GM18870 (cell line): ENCODE measurements around the gene SPTBN4.
"Not testable (repeated sequence)": the region's sequence is repeated elsewhere in the genome, so short reads cannot be mapped to it uniquely, and the experiment has no call there.

ENCODE experiments used
- ATAC-seq: cut with Tn5 transposase; IDR thresholded peaks from one replicate; pipeline ENCODE4 v1.9.1; 2021; ENCODE audit warnings: moderate library complexity; ENCODE audit not compliant: unreplicated experiment

Gene SPTBN4

DNA sequence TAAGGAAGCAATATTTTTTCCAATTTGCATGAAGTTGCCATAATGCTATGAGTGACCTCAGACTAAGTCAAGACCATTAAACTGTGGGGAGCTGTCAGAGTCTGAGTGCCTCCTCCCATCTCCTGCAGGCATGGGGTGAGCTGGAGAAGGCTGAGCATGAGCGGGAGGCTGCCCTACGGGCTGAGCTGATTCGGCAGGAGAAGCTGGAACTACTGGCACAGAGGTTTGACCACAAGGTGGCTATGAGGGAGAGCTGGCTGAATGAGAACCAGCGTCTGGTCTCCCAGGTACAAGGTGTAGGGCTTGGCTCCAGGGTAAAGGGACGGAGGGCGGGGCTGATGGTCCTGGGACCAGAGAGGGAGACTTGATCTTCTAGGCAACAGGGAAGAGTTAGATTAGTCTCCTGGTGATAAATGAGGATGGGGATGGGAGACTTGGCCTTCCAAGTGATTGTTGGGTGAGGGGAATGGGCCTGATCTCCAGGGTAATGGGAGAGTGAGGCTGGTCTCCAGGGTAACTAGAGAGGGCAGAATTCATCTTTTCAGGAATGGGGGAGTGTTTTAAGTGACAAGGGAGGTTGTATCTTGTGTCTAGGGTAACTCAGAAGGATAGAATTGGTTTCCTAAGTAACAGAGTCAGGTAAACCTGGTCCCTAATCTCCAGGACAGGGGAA is 36.0 kb downstream of the SPTBN4 start:
- no peak for ATAC-seq

DNA sequence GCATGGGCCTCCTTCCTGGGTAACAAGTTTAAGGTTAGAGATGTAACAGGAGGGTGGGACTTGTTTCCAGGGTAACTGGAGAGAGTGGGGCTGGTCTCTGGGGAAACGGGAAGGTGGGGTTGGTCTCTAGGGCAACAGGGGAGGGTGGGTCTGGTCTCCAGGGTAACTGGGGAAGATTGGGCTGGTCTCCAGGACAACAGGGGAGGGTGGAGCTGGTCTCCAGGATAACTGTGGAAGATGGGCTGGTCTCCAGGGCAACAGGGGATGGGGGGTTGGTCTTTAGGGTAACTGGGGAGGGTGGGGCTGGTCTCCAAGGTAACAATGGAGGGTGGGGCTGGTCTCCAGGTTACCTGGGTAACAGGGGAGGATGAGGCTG is 36.5 kb downstream of the SPTBN4 start:
- no peak for ATAC-seq

DNA sequence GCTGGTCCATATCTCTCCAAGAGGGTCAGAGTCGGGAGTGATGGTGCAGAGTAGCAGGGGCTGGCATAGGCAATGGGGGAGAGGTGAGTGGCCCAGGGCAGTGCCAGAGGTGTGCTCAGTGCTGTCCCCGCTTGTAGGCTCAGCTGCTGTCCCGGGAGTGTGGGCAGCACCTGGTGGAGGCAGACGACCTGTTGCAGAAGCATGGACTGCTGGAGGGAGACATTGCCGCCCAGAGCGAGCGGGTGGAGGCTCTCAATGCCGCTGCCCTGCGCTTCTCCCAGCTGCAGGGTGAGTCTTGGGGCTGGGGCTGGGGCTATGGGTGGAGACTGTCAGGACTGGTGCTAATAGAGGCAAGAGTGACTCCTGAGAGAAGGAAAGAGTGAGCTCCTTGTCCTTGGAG is 39.3 kb downstream of the SPTBN4 start:
- ATAC-seq, result no peak

DNA sequence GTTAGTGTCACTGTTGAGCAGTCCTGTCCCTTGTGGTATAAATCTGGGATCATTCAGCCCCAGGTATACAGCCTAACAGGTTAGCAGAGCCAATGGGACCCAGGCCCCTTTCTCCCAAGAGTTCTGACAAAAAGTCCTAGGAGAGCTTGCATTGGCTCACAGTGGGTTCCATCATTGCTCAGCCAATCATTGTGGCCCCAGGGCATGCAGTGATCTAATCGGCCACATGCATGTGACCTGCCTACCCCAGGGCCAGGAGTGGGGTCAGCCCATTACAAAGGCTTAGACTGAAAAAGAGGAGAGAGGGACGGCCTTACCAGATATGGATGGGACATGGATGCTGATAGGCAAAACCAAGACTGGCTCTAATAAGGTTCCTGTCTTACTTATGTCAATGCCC is 41.1 kb downstream of the SPTBN4 start:
- no peak for ATAC-seq

DNA sequence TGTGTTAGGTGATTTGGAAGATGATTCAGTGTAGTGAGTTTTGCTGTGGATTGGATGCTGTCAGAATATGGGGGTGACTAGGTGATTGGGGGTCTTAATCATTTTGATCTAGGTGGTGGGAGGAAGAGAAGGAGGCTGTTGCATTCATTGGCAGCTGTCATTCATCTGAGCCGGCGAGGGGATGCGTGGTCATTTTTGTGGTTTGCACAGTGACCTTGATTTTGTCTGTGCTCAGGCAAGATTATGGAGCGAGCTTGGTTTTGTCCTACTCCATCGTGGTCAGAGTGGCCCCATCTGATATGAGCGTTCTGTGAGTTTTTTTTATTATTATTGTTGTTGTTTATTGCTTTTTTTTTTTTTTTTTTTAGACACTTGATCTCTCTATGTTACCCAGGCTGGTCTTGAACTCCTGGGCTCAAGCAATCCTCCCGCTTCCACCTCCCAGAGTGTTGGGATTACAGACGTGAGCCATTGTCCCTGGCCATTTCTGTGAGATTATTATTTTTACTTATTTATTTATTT is 42.0 kb downstream of the SPTBN4 start:
- no peak for ATAC-seq

DNA sequence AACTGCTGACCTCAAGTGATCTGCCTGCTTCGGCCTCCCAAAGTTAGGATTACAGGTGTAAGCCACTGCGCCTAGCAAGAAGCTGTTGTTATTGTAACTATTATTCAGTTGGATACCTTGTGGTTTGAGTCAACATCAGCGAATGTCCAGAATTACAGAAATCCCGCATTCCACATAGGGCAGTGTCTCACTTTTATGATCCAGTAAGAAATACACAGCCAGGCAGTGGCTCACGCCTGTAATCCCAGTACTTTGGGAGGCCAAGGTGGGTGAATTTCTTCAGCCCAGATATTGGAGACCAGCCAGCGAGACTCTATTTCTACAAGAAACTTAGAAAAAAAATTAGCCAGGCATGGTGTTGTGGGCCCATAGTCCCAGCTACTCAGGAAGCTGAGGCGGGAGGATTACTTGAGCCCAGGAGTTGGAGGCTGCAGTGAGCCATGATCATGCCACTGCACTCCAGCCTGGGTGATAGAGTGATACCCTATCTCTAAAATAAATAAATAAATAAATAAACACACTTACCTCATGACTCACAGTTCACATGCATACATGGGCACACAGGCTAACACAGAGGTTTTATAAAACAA is 43.8 kb downstream of the SPTBN4 start:
- ATAC-seq, result no peak

DNA sequence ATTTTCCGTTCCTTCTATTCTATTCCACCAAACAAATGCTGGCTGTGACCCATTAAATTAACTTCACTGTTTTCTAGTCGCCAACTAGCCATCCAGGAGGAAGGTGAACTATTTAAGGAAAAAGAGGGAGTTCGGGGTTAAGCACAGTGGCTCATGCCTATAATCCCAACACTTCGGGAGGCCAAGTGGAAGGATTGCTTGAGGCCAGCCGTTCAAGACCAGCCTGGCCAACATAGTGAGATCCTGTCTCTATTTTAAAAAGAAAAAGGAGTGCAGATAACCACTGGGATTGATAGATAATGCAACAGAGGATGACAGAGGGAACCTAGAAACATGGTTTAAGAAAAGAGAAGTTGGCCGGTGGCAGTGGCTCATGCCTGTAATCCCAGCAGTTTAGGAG is 44.7 kb downstream of the SPTBN4 start:
- ATAC-seq, result no peak

DNA sequence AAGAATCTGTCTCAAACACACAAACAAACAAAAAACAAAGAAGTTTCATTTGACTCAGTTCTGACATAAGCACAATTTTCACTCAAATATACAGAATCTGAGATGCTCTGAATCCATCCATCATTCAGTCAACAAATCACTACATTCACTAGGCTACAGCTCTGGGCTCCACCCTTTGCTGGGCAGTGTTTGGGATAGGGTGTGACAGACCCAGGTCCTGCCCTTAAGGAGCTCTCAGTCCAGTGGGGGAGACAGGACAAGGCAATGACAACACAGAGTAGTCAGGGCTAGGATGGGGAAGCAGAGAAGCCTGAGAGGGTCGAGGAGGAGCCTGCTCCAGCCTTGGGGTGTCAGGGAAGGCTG is 45.3 kb downstream of the SPTBN4 start:
- ATAC-seq, result no peak

DNA sequence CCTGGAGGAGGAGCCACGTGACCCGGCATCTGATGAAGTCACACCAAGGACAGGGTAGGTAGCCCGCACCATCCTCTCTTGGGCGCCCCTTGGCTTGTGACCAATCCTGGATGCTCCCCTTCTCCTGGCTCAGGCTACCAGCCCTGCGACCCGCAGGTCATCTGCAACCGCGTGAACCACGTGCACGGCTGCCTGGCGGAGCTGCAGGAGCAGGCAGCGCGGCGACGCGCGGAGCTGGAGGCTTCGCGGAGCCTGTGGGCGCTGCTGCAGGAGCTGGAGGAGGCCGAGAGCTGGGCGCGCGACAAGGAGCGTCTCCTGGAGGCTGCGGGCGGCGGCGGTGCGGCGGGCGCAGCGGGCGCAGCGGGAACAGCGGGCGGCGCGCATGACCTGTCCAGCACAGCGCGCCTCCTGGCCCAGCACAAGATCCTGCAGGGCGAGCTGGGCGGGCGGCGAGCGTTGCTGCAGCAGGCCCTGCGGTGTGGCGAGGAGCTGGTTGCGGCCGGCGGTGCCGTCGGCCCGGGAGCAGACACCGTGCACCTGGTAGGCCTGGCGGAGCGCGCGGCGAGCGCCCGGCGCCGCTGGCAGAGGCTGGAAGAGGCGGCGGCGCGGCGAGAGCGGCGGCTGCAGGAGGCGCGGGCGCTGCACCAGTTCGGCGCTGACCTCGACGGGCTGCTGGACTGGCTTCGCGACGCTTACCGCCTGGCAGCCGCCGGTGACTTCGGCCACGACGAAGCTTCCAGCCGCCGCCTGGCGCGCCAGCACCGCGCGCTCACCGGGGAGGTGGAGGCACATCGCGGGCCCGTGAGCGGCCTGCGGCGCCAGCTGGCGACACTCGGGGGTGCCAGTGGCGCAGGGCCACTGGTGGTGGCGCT is 45.9 kb downstream of the SPTBN4 start:
- no peak for ATAC-seq

DNA sequence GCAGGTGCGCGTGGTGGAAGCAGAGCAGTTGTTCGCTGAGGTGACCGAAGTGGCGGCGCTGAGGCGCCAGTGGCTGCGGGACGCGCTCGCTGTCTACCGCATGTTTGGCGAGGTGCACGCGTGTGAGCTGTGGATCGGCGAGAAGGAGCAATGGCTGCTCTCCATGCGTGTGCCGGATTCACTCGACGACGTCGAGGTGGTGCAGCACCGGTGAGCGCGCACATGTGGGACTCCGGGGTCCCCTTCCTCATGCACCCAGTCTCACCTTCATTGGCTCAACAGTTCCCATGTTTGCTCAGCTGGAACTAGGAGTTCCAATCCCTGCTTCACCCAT is 46.5 kb downstream of the SPTBN4 start:
- ATAC-seq, result no peak

DNA sequence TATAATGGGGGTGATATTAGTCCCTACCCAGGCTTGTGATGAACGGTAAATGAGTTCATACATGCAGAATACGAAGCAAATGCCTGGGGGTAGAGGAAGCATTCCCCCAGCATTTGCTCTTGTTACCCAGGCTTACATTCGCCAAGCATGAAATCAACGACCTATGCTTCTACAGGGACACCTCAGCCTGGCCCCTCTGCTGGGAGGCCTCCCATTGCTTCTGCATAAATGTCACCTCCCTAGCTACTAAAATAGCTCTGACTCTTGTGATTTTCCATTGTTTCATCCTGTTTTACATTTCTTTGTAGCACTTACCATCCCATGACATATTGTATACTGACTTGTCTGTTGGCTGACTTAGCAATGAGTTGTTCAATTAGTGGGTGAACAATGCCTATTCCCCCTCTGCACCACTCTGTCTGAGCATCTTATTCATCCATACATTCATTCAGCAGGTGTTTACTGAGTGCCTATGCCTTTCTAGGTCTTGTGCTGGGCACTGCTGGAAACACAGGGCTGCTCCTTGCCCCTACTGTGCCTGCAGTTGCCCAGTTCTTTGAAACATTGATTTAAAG is 47.0 kb downstream of the SPTBN4 start:
- no peak for ATAC-seq

DNA sequence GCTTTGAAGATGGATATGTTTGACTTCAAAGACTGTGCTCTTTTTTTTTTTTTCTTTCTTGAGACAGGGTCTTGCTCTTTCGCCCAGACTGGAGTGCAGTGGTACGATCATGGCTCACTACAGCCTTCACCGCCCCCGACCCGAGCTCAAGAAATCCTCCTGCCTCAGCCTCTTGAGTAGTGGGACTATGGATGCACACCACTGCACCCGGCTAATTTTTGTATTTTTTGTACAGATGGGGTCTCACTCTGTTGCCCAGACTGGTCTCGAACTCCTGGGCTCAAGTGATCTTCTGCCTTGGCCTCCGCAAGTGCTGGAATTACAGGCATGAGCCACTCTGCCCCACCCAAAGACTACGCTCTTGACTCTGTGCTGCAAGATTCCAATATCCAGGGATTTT is 50.4 kb downstream of the SPTBN4 start:
- no peak for ATAC-seq

DNA sequence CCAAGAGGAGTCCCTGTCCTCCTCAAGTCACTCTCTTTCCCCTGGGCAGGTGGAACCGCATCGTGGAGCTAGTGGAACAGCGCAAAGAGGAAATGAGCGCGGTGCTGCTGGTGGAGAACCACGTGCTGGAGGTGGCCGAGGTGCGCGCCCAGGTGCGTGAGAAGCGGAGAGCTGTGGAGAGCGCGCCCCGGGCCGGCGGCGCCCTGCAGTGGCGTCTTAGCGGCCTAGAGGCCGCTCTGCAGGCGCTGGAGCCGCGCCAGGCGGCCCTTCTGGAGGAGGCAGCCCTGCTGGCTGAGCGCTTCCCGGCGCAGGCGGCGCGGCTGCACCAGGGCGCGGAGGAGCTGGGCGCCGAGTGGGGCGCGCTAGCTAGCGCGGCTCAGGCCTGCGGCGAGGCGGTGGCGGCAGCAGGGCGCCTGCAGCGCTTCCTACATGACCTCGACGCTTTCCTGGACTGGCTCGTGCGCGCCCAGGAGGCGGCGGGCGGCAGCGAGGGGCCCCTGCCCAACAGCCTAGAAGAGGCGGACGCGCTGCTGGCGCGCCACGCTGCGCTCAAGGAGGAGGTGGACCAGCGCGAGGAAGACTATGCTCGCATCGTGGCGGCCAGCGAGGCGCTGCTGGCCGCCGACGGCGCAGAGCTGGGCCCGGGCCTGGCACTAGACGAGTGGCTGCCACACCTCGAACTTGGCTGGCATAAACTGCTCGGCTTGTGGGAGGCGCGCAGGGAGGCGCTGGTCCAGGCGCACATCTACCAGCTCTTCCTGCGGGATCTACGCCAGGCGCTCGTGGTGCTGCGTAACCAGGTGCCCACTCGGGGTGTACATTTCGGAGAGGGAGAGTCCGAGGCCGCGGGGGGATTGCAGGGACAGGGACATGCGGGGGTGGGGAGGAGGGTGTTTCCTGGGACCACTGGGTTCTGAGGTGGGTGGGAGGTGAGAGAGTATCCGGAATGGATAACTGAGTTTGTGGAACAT is 52.8 kb downstream of the SPTBN4 start:
- no peak for ATAC-seq

DNA sequence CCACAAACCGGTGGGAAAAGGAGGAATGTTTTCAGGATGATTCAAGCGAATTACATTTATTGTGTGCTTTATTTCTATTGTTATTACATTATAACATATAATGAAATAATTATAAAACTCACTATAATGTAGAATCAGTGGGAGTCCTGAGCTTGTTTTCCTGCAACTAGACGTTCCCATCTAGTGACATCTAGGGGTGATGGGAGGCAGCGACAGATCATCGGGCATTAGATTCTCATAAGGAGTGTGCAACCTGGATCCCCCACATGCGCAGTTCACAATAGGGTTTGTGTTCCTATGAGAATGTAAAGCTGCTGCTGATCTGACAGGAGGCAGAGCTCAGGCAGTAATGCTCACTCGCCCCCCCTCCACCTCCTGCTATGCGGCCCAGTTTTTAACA is 54.5 kb downstream of the SPTBN4 start:
- ATAC-seq, result no peak

DNA sequence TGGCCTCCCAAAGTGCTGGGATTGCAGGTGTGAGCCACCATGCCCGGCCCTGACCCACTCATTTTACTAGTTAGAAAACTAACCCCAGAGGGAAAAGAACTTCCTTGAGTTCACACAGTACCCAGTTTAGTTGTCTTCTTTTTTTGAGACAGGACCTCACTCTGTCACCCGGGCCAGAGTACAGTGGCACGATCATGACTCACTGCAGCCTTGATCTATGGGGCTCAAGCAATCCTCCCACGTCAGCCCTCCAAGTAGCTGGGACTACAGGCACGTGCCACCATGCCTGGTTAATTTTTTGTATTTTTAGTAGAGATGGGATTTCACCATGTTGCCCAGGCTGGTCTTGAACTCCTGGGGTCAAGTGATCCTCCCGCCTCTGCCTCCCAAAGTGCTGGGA is 55.1 kb downstream of the SPTBN4 start:
- not testable (repeated sequence) for ATAC-seq

DNA sequence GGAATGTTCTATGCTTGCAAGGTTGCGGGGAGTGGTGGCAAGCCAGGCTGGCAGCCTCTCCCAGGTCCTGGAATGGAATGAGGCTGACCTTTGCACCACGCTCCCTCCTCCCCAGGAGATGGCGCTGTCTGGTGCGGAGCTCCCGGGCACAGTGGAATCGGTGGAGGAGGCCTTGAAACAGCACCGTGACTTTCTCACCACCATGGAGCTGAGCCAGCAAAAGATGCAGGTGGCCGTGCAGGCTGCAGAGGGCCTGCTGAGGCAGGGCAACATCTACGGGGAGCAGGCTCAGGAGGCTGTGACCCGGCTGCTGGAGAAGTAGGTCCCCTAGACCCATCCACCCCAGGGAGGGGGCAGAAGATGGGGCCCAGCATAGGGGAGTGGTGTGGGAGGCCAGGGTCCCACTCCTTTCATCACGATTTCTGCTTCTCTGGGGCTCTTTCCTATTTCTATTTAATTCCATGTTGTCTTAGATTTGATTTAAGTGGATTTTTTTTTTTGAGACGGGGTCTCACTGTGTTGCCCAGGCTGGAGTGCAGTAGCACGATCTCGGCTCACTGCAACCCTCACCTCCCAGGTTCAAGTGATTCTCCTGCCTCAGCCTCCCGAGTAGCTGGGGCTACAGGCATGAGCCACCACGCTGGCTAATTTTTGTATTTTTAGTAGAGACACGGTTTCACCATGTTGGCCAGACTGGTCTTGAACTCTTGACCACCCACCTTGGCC is 56.7 kb downstream of the SPTBN4 start:
- ATAC-seq, result no peak

DNA sequence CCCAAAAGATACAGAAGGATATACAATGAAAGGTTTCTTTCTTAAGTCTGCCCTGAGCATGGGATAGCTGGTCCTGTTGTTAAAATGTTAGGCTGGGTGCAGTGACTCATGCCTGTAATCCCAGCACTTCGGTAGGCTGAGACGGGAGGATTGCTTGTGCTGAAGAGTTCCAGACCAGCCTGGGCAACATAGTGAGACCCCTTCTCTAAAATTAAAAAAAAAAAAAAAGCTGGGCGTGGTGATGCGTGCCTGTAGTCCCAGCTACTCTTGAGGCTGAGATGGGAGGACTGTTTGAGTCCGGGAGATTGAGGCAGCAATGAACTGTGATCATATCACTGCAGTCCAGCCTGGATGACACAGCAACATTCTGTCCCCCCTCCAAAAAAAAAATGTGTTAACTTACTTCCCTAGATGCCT is 57.3 kb downstream of the SPTBN4 start:
- no peak for ATAC-seq

DNA sequence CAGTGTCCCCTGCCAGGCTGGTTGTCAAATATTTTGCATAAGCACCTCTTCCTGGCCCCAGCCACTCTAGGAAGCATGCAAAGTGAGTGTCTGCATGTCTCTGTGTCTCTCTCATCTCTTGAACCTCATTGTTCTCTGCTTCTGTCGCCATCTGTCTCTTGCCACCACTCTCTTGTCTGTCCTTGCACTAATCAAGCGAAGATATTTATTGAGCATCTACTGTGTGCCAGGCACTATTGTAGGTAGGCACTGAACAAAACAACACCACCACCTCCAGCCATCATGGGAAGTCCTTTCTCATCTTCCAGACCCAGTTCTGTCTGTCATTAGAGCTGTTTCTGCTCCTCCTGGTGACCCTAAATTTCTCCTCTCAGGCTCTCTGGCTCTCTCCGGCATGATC is 57.9 kb downstream of the SPTBN4 start:
- no peak for ATAC-seq

DNA sequence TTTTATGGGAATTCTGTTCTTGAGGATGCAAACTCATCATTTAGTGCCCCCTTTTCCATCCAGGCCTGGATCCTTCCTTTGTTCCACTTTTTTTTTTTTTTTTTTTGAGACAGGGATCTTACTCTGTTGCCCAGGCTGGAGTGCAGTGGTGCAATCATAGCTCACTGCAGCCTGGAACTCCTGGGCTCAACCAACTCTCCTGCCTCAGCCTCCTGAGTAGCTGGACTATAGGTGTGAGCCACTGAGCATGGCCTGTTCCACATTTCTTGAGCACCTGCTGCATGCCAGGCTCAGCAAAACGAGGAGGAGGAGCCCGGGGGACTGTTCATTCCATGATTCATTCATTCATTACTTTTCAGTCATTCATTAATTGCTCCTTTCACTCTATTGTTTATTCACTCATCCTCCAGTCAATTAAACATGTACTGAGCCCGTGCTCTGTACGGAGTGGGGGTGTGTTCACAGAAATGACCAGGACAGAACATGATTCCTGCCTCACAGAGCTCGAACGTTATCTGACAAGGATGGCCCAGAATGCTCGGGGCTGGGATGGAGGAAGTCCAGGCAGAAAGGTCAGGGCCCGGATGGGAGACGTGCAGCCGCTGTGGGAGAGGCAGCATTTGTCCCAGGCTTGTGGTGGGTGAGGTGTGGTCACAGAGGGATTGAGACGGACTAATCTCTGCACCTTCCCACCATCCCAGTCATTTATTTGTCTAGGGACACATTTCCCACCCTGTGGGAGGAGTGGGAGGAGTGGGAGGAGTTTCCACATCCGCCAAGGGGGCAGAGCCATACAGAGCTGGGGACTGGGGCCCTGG is 58.6 kb downstream of the SPTBN4 start:
- no peak for ATAC-seq
